ENCODE data around the gene HDAC7.

DNA sequence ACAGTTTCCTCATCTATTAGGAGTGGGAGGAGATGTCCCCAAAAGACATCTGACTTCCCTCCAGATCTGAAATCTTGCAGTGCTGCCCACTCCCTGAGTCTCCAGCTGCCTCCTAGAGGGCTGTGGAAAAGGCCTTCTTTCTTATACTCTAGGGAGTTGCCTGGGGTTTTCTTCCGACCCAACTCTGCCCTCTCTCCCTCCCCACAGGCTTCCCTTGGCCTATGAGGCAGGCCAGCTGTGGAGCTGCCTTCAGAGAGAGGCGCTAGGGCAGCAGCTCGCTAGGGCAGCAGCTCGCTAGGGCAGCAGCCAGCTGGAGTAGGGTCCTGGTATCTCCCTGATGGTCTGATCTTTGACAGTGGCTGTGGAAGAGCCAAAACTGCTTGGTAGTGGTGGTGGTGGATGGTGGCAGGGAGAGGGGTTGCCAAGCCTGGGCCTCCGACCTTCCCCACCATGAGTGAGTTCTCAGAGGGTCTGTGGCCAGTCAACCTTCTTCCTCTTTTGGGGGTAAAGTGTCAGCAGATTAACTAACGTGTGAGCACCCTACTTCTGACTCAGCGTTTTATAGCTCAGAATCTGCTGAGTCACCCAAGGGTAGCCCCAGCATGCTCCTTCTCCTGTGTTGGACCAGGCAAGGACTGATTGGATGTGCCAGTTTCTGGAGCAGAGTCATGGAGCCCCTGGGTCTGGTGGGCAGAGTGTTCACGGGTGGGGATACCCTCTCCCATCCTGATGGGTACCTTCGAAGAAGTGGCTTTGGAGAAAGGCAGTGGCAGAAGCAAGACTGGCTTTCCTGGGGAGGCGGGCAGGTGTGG is 44.4 kb downstream of the HDAC7 start:
- TF ChIP-seq, protein P1, sequence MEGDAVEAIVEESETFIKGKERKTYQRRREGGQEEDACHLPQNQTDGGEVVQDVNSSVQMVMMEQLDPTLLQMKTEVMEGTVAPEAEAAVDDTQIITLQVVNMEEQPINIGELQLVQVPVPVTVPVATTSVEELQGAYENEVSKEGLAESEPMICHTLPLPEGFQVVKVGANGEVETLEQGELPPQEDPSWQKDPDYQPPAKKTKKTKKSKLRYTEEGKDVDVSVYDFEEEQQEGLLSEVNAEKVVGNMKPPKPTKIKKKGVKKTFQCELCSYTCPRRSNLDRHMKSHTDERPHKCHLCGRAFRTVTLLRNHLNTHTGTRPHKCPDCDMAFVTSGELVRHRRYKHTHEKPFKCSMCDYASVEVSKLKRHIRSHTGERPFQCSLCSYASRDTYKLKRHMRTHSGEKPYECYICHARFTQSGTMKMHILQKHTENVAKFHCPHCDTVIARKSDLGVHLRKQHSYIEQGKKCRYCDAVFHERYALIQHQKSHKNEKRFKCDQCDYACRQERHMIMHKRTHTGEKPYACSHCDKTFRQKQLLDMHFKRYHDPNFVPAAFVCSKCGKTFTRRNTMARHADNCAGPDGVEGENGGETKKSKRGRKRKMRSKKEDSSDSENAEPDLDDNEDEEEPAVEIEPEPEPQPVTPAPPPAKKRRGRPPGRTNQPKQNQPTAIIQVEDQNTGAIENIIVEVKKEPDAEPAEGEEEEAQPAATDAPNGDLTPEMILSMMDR (conservative IDR thresholded peaks at IDR 0.05 in 1 of 2, IDR thresholded peaks at IDR 0.05 in 1 of 2; ENCODE audit: low read depth in 1 of 2, low read length in 2 of 2): no peak
- TF ChIP-seq EZH2 (IDR thresholded peaks at IDR 0.05; ENCODE audit: low read length, missing control alignments): no peak
